Upper lobe of left lung (tissue), 4 donors: ENCODE results near the gene GRIK1.

Experiments used
- CTCF ChIP-seq, 6 experiments: fragments of 450-650 bp in 4 of 6; fragments of 200-600 bp in 2 of 6; sonication (generic) in 2 of 6; IDR thresholded peaks; one replicate each; pipeline ENCODE4 v1.5.1; 2016 to 2019; ENCODE audit warnings: antibody characterized with exemption in 6 of 6
- EP300 ChIP-seq, 4 donors: sonication (generic); formaldehyde crosslinking; IDR thresholded peaks; one replicate each; pipeline ENCODE4 v1.5.1; 2017; ENCODE audit warnings: antibody characterized with exemption in 4 of 4, control low read depth in 2 of 4
- POLR2A ChIP-seq, 4 donors: fragments of 450-650 bp; IDR thresholded peaks; one replicate each; pipeline ENCODE4 v1.5.1; 2016 to 2017; ENCODE audit warnings: antibody characterized with exemption in 4 of 4, mild to moderate bottlenecking in 2 of 4

- TF ChIP-seq EP300 (IDR thresholded peaks at IDR 0.05) (no peak), CTCF (IDR thresholded peaks at IDR 0.05) (no peak), POLR2A (IDR thresholded peaks at IDR 0.05) (no peak)
Observed at GRCh38 chr21:29661672-29662442, 277.9 kb downstream of the GRIK1 start.
